K562 (cell line): ENCODE measurements around the gene SMIM29. TPM values are rescaled to one million over a fixed set of nuclear protein-coding genes. Genes with fewer than 3 reads are reported as not detected.
A peak's percentile ranks its signal among the peaks of the same experiment; 100 is the strongest.

Experiments used
- BRD4 ChIP-seq: fragments of 200-600 bp; sonication (generic); IDR thresholded peaks from 2 replicates; pipeline ENCODE4 v1.6.1; 2017; ENCODE audit warnings: inconsistent platforms
- CAMTA2 ChIP-seq: fragments of 250-450 bp; sonication (Bioruptor Pico); conservative IDR thresholded peaks from 2 replicates; pipeline ENCODE4 v1.5.1; 2022
- HNRNPH1 ChIP-seq: fragments of 200-400 bp; formaldehyde crosslinking; optimal IDR thresholded peaks from 2 replicates; pipeline ENCODE3; 2017; ENCODE audit warnings: low read depth, mild to moderate bottlenecking, low read length, moderate library complexity
- HNRNPK ChIP-seq: fragments of 200-400 bp; formaldehyde crosslinking; IDR thresholded peaks from one replicate; pipeline ENCODE4 v1.6.1; 2018; ENCODE audit warnings: mild to moderate bottlenecking, low read depth, low read length; ENCODE audit not compliant: poor library complexity, severe bottlenecking
- HSF4 ChIP-seq: fragments of 250-450 bp; sonication (Bioruptor Pico); IDR thresholded peaks from 2 replicates; pipeline ENCODE4 v2.1.2; 2022; ENCODE audit warnings: mild to moderate bottlenecking, moderate library complexity, borderline replicate concordance
- LCOR ChIP-seq: sonication (generic); formaldehyde crosslinking; IDR thresholded peaks from 2 replicates; pipeline ENCODE4 v1.8.0; 2022; ENCODE audit warnings: mild to moderate bottlenecking, missing genetic modification reagents
- NFIX ChIP-seq: fragments of 250-450 bp; sonication (Bioruptor Pico); IDR thresholded peaks from 2 replicates; pipeline ENCODE4 v1.4.0; 2020; ENCODE audit warnings: low read depth, mild to moderate bottlenecking, moderate library complexity
- RHOXF2B ChIP-seq: fragments of 250-450 bp; sonication (Bioruptor Pico); conservative IDR thresholded peaks from 2 replicates; pipeline ENCODE4 v1.5.1; 2021
- SMAD1 ChIP-seq: fragments of 150-350 bp; IDR thresholded peaks from 2 replicates; pipeline ENCODE4 v1.6.1; 2014; ENCODE audit warnings: low read length, low read depth; ENCODE audit not compliant: partially characterized antibody
- SNRNP70 ChIP-seq: fragments of 200-400 bp; formaldehyde crosslinking; optimal IDR thresholded peaks from 2 replicates; pipeline ENCODE3; 2017; ENCODE audit warnings: low read depth, low read length
- TBP ChIP-seq: optimal IDR thresholded peaks from 2 replicates; pipeline ENCODE3; 2011; ENCODE audit warnings: low read depth, low read length, improper control_type of control experiment
- TCF7 ChIP-seq: sonication (generic); IDR thresholded peaks from 2 replicates; pipeline ENCODE4 v1.6.1; 2016; ENCODE audit warnings: antibody characterized with exemption, borderline replicate concordance
- ZNF212 ChIP-seq: fragments of 450-650 bp; formaldehyde crosslinking; IDR thresholded peaks from 2 replicates; pipeline ENCODE4 v1.4.0; 2020; ENCODE audit warnings: mild to moderate bottlenecking
- ZNF347 ChIP-seq: fragments of 450-650 bp; formaldehyde crosslinking; IDR thresholded peaks from 2 replicates; pipeline ENCODE4 v1.4.0; 2020; ENCODE audit warnings: low read depth, mild to moderate bottlenecking, moderate library complexity
- ZNF384 ChIP-seq: IDR thresholded peaks from 2 replicates; pipeline ENCODE4 v1.6.1; 2012; ENCODE audit warnings: low read depth, low read length, improper control_type of control experiment
- polyA plus RNA-seq, 8 experiments: library from polyadenylated mRNA; depleted of rRNA in 4 of 8; stranded (reverse) in 5 of 8; unstranded in 3 of 8; fragments of >200 nt; fragmentation: Nextera tagmentation in 2 of 8; fragmentation: Illumina TruSeq in 1 of 8; extraction: Ambion mirVana in 2 of 8; extraction: Trizol in 1 of 8; gene quantifications; 2 replicates each; pipeline versions ENCODE4 v1.2.1 to v1.2.3, GENCODE V29; 2011 to 2014; ENCODE audit warnings: inconsistent platforms in 1 of 8, missing spikeins in 1 of 8
- total RNA-seq, 7 experiments: library from RNA; depleted of rRNA in 6 of 7; stranded (reverse); fragments of >200 nt in 6 of 7; fragmentation: Illumina TruSeq in 2 of 7; extraction: Trizol in 2 of 7; gene quantifications; 2 replicates each; pipeline versions ENCODE4 v1.2.1 to v1.2.3, GENCODE V29; 2011 to 2021; ENCODE audit warnings: low replicate concordance in 1 of 7
- TF ChIP-seq, protein P1 (sequence below): sonication (generic); formaldehyde crosslinking; IDR thresholded peaks from 2 replicates; pipeline ENCODE4 v1.8.0; 2022; ENCODE audit warnings: missing genetic modification reagents, mild to moderate bottlenecking, borderline replicate concordance
- TF ChIP-seq, protein P2 (sequence below): sonication (generic); formaldehyde crosslinking; IDR thresholded peaks from 2 replicates; pipeline ENCODE4 v1.8.0; 2022; ENCODE audit warnings: mild to moderate bottlenecking, missing genetic modification reagents
- TF ChIP-seq, protein P3 (sequence below), 2 experiments: fragments of 450-650 bp; IDR thresholded peaks; 2 replicates each; pipeline ENCODE4 v1.6.1; 2016; ENCODE audit warnings: mild to moderate bottlenecking in 2 of 2, borderline replicate concordance in 1 of 2, low read depth in 1 of 2, moderate library complexity in 1 of 2

Gene SMIM29
- total and polyA plus RNA-seq, 9 of the 15 experiments (the other 6 are each of a cell fraction or from before 2014, with no cell fraction given): 6.5 to 36.7 (median 20.9) TPM

DNA sequence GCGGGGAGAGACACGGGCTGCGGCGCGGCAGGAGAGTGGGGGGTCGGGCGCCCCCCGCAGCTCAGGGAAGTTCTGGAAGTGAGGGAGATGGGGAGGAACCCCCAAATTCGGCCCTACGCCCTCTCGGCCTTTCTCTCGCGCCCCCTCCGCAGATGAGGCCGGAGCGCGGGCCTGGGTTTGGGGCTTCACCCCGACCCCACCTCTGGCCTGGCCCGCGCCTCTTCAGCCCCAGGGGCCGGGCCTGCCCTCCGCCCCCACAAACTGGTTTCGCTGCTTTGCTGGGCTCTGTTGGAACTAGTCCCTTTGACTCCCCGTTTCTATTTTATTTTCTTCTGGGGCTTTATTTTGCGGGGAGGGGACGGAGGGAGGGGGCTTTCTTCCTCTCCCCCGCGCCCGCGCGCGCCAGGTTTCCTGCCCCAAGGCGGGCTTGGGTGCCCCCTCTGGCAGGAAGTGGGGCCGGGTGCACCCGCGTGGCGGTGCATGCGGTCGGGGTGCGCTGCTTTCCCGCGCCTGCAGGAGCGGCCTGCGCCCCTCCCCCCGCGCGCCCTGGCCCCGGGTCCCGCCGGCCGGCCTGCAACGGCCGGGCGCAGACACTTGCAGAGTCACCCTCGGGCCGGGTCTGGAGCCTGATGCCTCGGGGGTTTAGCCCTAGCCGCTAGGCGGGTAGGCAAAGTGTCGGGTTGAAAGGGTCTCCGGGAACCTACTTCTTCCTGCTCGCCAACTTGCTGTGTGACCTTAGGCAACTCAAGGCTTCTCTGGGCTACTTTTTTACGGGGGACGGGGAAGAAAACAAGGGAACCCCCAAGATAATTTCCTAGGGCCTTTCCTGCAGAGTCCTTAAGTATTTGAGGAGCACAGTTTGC, 10.9 kb downstream of the SMIM29 start (continued):
- TF ChIP-seq LCOR: peak; percentile 90
- 0 out of 2 replicates have a peak, but pooled peaks have one; percentile 55 for TF ChIP-seq ZNF347 (CRISPR knock-in tag)
- no peak for TF ChIP-seq ZNF212 (CRISPR knock-in tag)
- TF ChIP-seq SNRNP70: no peak
- TF ChIP-seq RHOXF2B (CRISPR knock-in tag): no peak
- TF ChIP-seq TCF7: no peak
- TF ChIP-seq TBP: no peak
- TF ChIP-seq, protein P1, sequence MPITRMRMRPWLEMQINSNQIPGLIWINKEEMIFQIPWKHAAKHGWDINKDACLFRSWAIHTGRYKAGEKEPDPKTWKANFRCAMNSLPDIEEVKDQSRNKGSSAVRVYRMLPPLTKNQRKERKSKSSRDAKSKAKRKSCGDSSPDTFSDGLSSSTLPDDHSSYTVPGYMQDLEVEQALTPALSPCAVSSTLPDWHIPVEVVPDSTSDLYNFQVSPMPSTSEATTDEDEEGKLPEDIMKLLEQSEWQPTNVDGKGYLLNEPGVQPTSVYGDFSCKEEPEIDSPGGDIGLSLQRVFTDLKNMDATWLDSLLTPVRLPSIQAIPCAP (CRISPR knock-in tag): peak; percentile 95; the same call in 1 of the 2 replicates
- no peak; the same call in 1 of the 2 replicates for TF ChIP-seq ZNF384
- TF ChIP-seq, protein P2, sequence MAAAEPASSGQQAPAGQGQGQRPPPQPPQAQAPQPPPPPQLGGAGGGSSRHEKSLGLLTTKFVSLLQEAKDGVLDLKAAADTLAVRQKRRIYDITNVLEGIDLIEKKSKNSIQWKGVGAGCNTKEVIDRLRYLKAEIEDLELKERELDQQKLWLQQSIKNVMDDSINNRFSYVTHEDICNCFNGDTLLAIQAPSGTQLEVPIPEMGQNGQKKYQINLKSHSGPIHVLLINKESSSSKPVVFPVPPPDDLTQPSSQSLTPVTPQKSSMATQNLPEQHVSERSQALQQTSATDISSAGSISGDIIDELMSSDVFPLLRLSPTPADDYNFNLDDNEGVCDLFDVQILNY (CRISPR knock-in tag): peak; percentile 98
- no peak for TF ChIP-seq HSF4 (CRISPR knock-in tag)
- peak; percentile 90 for TF ChIP-seq HNRNPK
- no peak for TF ChIP-seq NFIX (CRISPR knock-in tag)
- TF ChIP-seq BRD4: peak; percentile 98
- no peak for TF ChIP-seq CAMTA2
- TF ChIP-seq SMAD1: no peak
- TF ChIP-seq HNRNPH1: no peak
- TF ChIP-seq, protein P3, sequence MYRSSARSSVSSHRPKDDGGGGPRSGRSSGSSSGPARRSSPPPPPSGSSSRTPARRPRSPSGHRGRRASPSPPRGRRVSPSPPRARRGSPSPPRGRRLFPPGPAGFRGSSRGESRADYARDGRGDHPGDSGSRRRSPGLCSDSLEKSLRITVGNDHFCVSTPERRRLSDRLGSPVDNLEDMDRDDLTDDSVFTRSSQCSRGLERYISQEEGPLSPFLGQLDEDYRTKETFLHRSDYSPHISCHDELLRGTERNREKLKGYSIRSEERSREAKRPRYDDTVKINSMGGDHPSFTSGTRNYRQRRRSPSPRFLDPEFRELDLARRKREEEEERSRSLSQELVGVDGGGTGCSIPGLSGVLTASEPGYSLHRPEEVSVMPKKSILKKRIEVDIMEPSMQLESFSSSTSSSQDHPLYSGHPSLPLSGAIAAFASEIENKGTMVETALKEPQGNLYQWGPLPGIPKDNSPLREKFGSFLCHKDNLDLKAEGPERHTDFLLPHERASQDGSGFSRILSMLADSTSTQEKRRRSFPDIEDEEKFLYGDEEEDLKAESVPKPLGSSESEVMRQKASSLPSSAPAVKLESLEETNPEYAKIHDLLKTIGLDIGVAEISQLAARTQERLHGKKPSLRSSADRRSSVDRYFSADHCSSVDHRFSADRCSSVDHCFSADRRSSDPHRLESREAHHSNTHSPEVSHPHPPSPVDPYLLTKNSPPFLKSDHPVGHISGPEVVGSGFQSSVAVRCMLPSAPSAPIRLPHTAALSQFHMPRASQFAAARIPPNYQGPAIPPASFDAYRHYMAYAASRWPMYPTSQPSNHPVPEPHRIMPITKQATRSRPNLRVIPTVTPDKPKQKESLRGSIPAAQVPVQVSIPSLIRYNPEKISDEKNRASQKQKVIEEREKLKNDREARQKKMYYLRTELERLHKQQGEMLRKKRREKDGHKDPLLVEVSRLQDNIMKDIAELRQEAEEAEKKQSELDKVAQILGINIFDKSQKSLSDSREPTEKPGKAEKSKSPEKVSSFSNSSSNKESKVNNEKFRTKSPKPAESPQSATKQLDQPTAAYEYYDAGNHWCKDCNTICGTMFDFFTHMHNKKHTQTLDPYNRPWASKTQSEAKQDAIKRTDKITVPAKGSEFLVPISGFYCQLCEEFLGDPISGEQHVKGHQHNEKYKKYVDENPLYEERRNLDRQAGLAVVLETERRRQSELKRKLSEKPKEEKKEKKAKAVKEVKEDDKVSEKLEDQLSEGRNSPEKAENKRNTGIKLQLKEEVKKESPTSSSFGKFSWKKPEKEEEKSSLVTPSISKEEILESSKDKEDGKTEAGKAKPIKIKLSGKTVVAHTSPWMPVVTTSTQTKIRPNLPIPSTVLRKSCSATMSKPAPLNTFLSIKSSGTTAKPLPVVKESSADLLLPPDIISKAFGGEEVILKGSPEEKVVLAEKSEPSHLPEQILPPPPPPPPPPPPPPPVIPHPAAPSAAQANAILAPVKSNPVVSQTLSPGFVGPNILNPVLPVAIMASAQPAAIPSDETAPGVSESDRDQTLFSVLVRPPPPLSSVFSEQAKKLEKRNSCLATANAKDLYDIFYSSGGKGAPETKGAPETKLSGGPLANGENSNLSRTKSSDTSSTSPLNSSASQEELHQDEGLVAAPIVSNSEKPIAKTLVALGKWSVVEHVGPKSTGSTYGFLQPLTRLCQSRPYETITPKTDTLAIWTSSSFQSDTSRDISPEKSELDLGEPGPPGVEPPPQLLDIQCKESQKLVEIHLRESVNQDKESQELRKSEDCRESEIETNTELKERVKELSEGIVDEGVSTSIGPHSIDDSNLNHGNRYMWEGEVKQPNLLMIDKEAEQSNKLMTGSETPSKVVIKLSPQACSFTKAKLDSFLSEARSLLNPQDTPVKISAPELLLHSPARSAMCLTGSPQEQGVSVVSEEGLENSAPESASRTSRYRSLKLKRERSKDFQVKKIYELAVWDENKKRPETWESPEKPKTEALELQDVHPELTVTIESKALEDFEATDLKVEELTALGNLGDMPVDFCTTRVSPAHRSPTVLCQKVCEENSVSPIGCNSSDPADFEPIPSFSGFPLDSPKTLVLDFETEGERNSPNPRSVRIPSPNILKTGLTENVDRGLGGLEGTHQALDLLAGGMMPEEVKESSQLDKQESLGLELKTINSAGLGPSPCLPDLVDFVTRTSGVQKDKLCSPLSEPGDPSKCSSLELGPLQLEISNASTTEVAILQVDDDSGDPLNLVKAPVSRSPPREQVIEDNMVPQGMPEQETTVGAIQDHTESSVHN (IDR thresholded peaks at IDR 0.05; ENCODE audit: borderline replicate concordance in 1 of 2, low read depth in 1 of 2): no peak
